Endodermal cell (in vitro differentiated cells): ENCODE measurements around the gene ARL3. TPM values are rescaled to one million over a fixed set of nuclear protein-coding genes. Genes with fewer than 3 reads are reported as not detected.

ENCODE experiments used
- DNase-seq: peaks from one replicate; pipeline ENCODE4 v3.0.0-alpha.2; 2017
- H3K27ac ChIP-seq: 2 replicates; pipeline ENCODE4 v1.5.1; 2013; ENCODE audit warnings: mild to moderate bottlenecking, low read depth, low read length, moderate library complexity
- H3K27me3 ChIP-seq: 2 replicates; pipeline ENCODE4 v1.6.1; 2013; ENCODE audit warnings: mild to moderate bottlenecking, low read length, moderate library complexity; ENCODE audit not compliant: insufficient read depth, control insufficient read depth, poor library complexity, severe bottlenecking
- H3K36me3 ChIP-seq: 2 replicates; pipeline ENCODE4 v1.7.0; 2013; ENCODE audit warnings: mild to moderate bottlenecking, low read length, moderate library complexity; ENCODE audit not compliant: control insufficient read depth, insufficient read depth
- H3K4me1 ChIP-seq: one replicate; pipeline ENCODE4 v1.7.0; 2013; ENCODE audit warnings: low read length; ENCODE audit not compliant: control insufficient read depth, insufficient read depth
- H3K4me3 ChIP-seq: 2 replicates; pipeline ENCODE4 v1.5.1; 2013; ENCODE audit warnings: mild to moderate bottlenecking, low read length, moderate library complexity
- H3K9ac ChIP-seq: 2 replicates; pipeline ENCODE4 v1.6.1; 2013; ENCODE audit warnings: mild to moderate bottlenecking, low read length, moderate library complexity; ENCODE audit not compliant: poor library complexity, severe bottlenecking; ENCODE audit errors: extremely low read depth
- H3K9me3 ChIP-seq: 2 replicates; pipeline ENCODE4 v1.6.1; 2013; ENCODE audit warnings: mild to moderate bottlenecking, low read length, moderate library complexity; ENCODE audit not compliant: control insufficient read depth
- H3K27ac Mint-ChIP-seq: 2 replicates; pipeline ENCODE4 v1.8.0; 2020; ENCODE audit warnings: mixed read lengths
- H3K27me3 Mint-ChIP-seq: 2 replicates; pipeline ENCODE4 v1.8.0; 2021; ENCODE audit warnings: mild to moderate bottlenecking, mixed read lengths; ENCODE audit not compliant: insufficient read depth
- H3K36me3 Mint-ChIP-seq: 2 replicates; pipeline ENCODE4 v1.8.0; 2020; ENCODE audit warnings: low read depth, mixed read lengths
- H3K4me1 Mint-ChIP-seq: 2 replicates; pipeline ENCODE4 v1.8.0; 2020; ENCODE audit warnings: mixed read lengths
- H3K4me3 Mint-ChIP-seq: 2 replicates; pipeline ENCODE4 v1.8.0; 2020; ENCODE audit warnings: mild to moderate bottlenecking, moderate library complexity, mixed read lengths
- H3K9me3 Mint-ChIP-seq: 2 replicates; pipeline ENCODE4 v1.8.0; 2020; ENCODE audit warnings: mild to moderate bottlenecking, mixed read lengths
- CTCF ChIP-seq: fragments of 200-600 bp; sonication (generic); conservative IDR thresholded peaks from 2 replicates; pipeline ENCODE4 v1.5.0; 2021; ENCODE audit warnings: antibody characterized with exemption, mild to moderate bottlenecking
- WGBS, 2 experiments: methylation state at CpG; one replicate each; pipeline versions ENCODE4 v1.1.5 to v1.1.7; 2013; ENCODE audit warnings: missing lambda C conversion rate in 2 of 2, mixed read lengths in 1 of 2; ENCODE audit not compliant: insufficient coverage in 1 of 2, insufficient read length in 1 of 2; 5-methylcytosine and 5-hydroxymethylcytosine counted together
- total RNA-seq, 2 donors: library from RNA; stranded (reverse); fragmentation: NEBNext Ultra II Directional in 1 of 2; extraction: Animal tissue kit (Norgen Biotek cat#: 25700) in 1 of 2; gene quantifications; 2 replicates in 1 of 2; 3 replicates in 1 of 2; pipeline ENCODE4 v1.2.1, GENCODE V29; 2021

The ARL3 gene
- total RNA-seq, 2 donors from 2014 or later = 20.3 to 25.6 TPM

- Mint-ChIP-seq H3K4me3 (no peak overlapping the region), H3K27me3 (no peaks in the 10 kb centered on the region), H3K4me1 (peaks cover 5% of the 10 kb centered on the region), H3K9me3 (no peaks in the 10 kb centered on the region), H3K36me3 (peaks cover 31% of the 10 kb centered on the region), H3K27ac (peak overlapping the region; percentile 49)
- Histone ChIP-seq H3K27me3 (no peaks in the 10 kb centered on the region), H3K9ac (no peak overlapping the region), H3K36me3 (peaks cover 9% of the 10 kb centered on the region), H3K9me3 (no peaks in the 10 kb centered on the region), H3K27ac (no peak overlapping the region), H3K4me3 (no peak overlapping the region), H3K4me1 (no peaks in the 10 kb centered on the region)
- WGBS, 2 experiments = 94 to 97% methylated on average over 5 to 8 of the region's 8 CpGs
- DNase-seq = no peak
- TF ChIP-seq CTCF = no peak
Observed at GRCh38 chr10:102691285-102692066, 22.7 kb downstream of the ARL3 start.

- Mint-ChIP-seq H3K4me1 (peaks cover 7% of the 10 kb centered on the region), H3K9me3 (no peaks in the 10 kb centered on the region), H3K27me3 (no peaks in the 10 kb centered on the region), H3K36me3 (peaks cover 60% of the 10 kb centered on the region), H3K4me3 (no peak overlapping the region), H3K27ac (no peak overlapping the region)
- no peaks in the 10 kb centered on the region for H3K27me3 ChIP-seq
- H3K27ac ChIP-seq = no peak overlapping the region
- no peak for DNase-seq
- H3K9me3 ChIP-seq = peaks cover 6% of the 10 kb centered on the region
- no peak overlapping the region for H3K4me3 ChIP-seq
- no peak overlapping the region for H3K9ac ChIP-seq
- TF ChIP-seq CTCF = no peak
- peaks cover 27% of the 10 kb centered on the region for H3K36me3 ChIP-seq
- H3K4me1 ChIP-seq = no peaks in the 10 kb centered on the region
- 94% methylated on average over 4 to 5 of the region's 5 CpGs for WGBS, 2 experiments
Observed at GRCh38 chr10:102683736-102684135, 30.5 kb downstream of the ARL3 start.

GRCh38 chr10:102682981-102683380 is 31.2 kb downstream of the ARL3 start:
- peaks cover 6% of the 10 kb centered on the region for H3K9me3 ChIP-seq
- H3K27me3 ChIP-seq = no peaks in the 10 kb centered on the region
- H3K27ac Mint-ChIP-seq = no peak overlapping the region
- H3K4me1 ChIP-seq = peaks cover 3% of the 10 kb centered on the region
- no peak overlapping the region for H3K4me3 Mint-ChIP-seq
- H3K9ac ChIP-seq = no peak overlapping the region
- 95% methylated on average over 4 of the region's 4 CpGs; no CpG with 5 or more reads in 1 of the 2 experiments for WGBS, 2 experiments
- no peaks in the 10 kb centered on the region for H3K27me3 Mint-ChIP-seq
- no peak for TF ChIP-seq CTCF
- H3K9me3 Mint-ChIP-seq = no peaks in the 10 kb centered on the region
- H3K4me1 Mint-ChIP-seq = peaks cover 13% of the 10 kb centered on the region
- no peak overlapping the region for H3K27ac ChIP-seq
- H3K4me3 ChIP-seq = no peak overlapping the region
- DNase-seq = no peak
- peaks cover 27% of the 10 kb centered on the region for H3K36me3 ChIP-seq
- H3K36me3 Mint-ChIP-seq = peaks cover 56% of the 10 kb centered on the region
